ENCODE results near the gene UCK1.
"Not testable (repeated sequence)": the region's sequence is repeated elsewhere in the genome, so short reads cannot be mapped to it uniquely, and the experiment has no call there.

UCK1 gene

DNA sequence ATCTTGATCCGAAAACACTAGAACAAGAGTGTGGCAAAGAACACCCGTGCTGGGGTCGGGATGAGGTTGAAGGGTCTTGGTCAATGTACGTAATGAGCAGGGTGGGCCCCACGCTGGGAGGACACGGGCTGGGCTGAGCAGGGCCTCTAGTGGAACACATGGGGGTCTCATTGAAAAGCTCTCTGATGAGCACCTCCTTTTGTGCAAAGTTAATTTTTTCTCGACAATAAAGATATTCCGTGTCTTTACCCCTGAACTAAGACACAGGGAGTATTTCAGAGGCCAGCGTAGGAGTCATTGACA is 8.0 kb downstream of the UCK1 start:
- DNase-seq: no peak

DNA sequence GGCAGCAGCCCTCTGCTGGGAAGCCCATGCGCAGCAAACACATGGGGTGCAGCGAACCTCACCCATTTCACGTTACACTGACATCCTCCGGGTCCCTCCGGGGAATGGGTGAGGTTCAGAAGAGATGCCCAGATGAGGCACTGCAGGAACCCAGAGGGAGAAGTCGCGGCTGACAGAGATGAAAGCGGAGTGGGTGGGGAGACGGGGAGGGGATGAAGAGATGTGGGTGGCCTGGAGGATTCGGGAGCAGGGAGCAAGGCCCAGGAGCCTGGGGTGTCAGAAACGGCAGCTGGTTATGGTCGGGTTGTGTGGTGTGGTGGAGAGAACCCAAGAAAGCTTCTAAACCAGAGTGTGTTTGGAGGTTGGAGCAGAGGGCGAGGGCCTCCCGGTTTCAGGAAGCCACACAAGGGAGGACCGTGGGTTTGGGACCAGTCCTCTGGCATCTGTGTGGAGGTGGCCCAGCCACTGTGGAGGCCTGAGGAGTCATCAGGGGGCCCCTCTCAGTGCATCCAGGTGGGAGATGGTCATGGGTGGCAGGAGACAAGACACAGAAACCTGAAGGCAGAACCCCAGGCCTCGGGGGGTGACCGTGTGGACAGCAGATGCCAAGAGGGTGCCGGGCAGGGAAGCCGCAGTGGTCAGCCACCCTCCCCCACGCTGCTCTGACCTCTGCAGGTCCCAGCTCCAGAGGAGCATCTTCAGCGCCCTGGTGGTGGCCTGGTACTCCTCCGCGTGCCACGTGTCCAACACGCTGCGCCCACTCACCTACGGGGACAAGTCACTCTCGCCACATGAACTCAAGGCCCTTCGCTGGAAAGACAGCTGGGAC is 8.6 kb downstream of the UCK1 start:
- no peak for DNase-seq

DNA sequence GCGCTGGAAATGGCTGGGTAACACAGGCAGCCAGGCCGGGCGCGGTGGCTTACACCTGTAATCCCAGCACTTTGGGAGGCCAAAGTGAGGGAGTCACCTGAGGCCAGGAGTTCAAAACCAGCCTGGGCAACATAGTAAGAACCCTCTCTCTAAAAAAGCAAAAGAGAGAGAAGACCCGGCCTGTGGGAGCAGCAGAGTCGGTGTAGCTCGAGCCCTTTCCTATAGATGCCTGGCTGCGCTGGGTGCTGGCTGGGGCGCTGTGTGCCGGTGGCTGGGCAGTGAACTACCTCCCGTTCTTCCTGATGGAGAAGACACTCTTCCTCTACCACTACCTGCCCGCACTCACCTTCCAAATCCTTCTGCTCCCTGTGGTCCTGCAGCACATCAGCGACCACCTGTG is 9.2 kb downstream of the UCK1 start:
- DNase-seq: no peak

DNA sequence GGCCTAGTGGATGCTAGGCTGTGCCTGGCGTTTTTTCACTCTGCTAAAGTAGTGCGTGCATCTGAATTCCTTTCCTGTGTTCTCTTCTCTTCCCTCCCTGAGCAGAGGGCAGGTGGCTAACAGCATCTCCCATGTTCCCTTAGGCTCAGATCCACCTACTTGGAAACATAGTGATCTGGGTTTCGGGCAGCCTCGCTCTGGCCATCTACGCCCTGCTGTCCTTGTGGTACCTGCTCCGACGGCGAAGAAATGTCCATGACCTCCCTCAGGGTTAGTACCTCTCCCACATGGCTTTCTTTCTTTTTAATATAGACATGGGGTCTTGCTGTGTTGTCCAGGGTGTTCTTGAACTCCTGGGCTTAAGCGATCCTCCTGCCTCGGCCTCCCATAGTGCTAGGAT is 9.9 kb downstream of the UCK1 start:
- DNase-seq: no peak

DNA sequence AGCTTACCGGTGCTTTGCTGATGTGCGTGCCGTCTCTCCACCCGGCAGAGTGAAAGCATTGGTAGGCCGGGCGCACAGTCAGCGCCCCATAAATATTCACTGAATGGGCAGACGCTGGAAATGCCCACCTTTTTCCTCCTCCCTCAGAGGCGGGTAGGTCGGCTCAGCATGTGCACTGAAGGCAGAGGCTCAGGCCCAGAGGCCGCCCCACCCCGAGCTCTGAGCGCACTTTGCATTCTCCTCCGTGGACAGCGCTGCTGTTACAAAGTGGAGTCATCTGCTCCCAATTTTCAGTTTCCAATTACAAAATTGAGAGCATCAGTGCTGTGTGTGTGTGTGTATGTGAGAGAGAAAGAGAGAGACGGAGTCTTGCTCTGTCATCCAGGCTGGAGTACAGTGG is 10.6 kb downstream of the UCK1 start:
- DNase-seq: no peak

DNA sequence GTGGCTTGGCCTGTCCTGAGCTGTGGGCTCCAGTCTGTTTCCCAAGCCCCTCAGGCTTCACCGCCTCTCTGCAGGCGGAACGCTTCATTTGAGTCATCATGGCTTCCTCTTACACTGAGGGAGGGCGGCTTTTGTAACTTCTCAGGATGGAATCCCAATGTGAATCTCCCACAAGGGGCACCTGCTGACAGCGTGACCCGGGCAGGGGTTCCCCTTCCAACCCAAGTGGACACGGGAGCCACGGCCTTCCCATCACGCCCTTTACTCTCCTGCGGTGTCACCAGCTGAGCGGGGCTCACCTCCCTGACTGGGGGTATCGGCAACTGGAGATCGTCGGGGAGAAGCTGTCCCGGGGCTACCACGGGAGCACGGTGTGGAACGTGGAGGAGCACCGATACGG is 12.5 kb downstream of the UCK1 start:
- no peak for DNase-seq

DNA sequence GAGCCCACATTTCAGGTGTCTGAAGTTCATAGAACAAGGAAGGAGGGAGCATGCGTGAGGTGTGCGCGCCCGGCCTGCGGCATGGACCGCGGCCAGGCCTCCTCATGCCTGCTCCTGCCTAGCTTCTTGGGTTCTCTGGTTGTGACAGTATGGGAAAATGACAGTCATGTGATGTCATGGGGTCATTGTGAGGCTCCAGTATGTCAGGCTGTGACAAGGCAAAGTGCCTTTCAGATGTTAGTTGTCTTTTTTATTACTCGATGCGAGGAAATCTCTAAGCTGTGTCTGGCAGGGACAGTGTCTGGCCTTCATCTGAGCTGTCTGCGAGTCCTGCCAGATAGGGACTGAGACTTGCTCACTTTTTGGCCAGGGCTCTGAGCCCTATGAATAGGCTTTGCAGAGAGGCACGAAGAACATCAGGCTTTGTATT is 13.3 kb downstream of the UCK1 start:
- no peak for DNase-seq

DNA sequence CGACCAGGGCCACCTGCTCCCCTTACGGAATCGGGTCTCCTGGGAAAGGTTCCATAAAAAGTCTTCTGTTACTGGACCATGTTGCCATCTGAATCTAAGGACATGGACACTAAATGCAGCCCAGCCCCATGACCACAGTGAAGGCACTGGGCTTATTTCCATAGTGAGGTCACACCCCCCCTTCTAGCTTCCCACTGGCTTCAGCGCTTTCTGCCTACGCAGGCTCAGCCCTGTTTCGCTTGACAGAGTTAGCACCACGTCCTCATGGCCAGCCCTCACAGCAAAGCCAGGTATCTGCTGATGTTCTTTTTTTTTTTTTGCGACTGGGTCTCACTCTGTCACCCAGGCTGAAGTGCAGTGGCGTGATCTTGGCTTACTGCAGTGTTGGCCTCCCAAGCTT is 14.1 kb downstream of the UCK1 start:
- DNase-seq: no peak

DNA sequence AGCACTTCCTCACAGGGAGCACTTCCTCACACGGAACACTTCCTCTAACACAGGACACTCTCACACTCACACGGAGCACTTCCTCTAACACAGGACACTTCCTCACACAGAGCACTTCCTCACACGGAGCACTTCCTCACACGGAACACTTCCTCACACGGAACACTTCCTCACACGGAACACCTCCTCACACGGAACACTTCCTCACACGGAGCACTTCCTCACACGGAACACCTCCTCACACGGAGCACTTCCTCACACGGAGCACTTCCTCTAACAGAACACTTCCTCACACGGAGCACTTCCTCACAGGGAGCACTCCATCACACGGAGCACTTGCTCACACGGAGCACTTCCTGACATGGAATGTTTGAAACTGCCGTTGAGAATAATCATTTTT is 15.0 kb downstream of the UCK1 start:
- DNase-seq: no peak

DNA sequence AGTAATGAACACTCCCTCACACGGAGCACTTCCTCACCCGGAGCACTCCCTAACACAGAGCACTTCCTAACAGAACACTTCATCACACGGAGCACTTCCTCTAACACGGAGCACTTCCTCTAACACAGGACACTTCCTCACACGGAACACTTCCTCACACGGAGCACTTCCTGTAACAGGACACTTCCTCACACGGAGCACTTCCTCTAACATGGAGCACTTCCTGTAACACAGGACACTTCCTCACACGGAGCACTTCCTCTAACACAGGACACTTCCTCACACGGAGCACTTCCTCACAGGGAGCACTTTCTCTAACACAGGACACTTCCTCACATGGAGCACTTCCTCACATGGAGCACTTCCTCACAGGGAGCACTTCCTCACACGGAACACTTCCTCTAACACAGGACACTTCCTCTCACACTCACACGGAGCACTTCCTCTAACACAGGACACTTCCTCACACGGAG is 15.5 kb downstream of the UCK1 start:
- not testable (repeated sequence) for DNase-seq

DNA sequence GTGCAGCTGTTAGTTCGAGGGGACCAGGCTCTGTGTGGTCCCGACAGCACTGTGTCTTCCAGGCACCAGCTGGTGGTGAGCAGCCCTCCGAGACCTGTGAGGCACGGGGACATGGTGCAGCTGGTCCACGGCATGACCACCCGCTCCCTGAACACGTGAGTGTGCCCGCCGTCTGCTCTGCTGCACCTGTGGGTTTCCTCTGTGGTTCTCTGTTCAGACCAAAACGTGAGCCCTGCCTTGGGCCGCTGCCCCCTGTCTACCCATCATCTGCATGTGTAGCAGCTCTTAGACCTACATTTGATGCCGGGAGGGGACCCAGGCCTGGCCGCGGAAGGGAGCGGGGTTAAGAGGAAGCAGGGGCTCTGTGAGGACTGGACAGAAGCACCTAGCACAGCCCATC is 17.9 kb downstream of the UCK1 start:
- no peak for DNase-seq

DNA sequence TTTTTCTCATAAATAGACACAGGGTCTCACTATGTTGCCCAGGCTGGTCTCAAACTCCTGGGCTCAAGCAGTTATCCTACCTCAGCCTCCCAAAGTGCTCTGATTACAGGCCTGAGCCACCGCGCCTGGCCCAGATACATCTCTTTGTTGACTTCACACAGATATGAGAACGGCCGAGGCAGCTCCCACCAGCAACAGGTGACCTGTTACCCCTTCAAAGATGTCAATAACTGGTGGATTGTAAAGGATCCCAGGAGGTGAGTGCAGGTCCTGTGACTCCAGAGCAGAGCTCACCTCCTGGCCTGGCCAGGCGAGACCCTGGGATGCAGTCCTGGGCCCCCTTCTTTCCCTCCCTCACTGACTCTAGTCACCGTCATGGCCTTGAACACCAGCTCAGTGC is 19.2 kb downstream of the UCK1 start:
- DNase-seq: no peak

DNA sequence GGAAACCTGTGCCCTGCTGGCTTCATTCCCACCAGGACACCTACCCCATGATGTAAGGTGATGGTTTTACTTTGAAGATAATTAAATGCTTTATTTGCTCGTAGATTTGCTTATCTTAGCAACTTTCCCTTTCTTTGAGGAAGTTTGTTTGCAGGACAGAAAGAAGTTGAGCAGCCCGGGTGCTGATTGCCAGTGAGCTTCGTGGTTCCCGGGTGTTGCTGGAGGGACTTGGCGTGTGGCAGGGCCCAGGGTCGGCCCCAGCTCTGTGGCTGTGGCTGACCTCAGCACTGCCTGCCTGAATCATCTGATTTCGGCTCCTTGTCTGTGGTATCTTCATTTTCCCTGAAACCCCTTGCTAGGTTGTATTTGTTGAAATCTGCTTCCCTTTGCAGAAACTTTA is 19.6 kb downstream of the UCK1 start:
- no peak for DNase-seq

DNA sequence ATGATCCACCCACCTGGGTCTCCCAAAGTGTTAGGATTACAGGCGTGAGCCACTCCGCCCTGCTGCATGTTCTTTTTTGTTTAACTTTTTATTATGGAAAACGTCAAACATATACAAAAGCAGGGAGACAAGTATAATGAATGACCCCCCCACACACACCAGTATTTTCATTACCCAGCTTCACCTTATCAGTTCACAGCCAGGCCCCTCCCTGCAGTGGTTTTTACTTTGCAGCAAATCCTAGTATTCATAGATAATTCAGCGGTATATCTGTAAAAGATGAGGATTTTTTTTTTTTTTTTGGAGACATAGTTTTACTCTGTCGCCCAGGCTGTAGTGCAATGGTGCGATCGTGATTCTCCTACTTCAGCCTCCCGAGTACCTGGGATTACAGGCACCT is 26.1 kb downstream of the UCK1 start:
- no peak for DNase-seq

DNA sequence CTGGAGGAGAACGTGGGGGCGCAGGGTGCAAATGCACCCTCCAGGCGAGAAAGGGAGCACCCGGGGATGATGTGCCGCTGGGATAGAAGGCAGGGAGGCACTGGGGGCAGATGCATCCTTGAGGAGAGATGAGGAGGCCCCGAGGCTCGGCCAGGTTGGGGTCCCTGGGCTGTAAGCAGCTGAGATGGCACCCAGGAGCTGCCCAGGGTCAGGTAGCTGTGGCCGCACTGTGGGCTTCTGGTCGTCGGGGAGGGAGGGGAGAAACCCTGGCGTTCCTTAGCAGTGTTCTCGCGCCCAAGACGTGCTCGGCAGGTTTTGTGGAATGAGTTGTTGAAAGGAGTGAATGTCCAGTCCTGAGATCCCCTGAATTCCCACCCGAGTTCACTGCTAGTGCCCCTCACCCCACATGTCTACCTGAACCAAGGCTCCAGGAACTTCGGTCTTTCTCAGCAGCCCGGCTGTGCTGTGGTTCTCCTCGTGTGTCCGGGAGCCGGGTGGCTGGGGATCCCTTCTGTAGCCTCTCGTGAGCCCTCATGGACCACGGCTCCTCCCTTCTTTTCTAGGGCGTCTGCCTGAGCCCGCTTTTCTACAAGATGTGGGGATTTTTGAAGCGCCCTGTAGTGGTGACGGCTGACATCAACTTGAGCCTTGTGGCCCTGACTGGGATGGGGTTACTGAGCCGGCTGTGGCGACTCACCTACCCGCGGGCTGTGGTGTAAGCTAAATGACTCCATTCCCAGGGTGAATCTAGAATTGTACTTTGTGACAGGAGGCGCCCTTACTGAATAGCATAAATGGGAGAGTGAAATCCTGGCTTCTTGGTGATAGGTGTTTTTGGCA is 27.2 kb downstream of the UCK1 start:
- DNase-seq: peak; percentile 65 to 68

DNA sequence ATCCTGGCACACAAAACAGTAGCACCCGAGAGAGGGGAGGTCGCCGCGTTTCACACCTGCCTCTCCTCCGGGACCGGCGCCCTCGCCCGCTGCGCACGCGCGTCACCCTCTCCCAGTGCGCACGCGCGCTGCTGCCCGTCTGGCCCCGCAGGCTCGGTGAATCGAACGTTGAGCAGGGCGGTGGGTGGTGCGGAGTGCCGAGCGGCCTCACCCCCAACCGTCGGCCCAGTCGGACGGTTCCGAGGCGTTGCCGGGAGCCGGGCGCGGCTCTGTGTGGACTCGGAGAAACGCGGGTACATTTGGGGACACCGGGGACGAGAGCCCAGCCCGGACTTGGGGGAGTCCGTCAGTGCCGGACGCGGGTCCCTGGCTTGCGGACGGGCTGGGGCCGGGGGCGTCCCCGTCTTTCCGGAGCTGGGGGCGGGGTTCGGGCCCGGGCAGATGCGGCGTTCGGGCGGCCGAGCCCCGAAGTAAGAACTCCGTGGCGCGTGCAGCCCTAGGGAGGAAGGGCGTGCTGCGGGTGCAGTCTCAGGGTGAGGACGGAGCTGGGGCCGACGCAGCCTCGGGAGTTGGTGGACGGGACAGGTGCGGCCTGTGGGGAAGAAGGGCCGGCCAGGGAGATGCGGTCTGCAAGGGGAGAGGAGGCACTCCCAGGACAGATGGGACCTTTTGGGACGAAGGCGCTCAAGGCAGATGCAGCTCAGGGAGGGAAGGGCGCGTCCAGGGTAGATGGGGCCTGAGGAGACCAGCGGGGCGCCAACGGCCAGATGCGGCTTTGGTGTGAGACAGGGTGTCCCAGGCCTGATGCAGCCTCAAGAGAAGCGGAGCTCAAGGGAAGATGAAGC is 28.1 kb downstream of the UCK1 start, which contains the start of gene POMT1:
TSS of gene POMT1 (plus strand) at position 138 of the 845 bp plus-strand sequence. CDS start 1,301 bp downstream, outside the sequence.
- DNase-seq: peak; percentile 80 to 87

DNA sequence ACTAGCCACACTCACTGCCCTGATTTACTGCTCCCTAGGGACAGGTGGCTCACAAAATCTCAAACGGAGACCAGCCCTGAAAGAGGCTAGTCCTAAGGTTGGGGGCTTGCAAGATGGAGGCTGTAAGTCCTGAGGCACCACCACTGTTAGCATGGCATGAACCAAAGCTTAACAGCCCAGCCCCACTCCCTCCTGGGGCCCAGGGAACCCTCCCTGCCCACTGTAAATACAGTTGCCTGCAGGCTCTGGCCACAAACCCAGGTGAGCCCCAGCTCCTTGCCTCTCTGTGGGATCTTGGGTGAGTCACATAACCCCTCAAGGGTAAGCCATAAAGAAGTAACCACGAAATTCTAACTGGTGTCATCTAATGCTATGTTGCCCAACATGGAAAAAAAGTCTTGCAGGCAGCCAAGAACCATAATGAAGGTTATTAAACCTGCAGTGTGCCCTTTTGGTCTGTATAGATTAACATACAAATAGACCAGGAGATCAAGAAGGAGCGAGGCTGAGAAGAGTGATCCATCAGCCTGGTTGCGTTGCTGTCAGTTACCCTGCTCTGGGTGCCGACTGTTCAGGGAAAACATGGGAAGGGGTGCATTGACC is 30.0 kb downstream of the UCK1 start:
- DNase-seq: peak; percentile 41 to 48

DNA sequence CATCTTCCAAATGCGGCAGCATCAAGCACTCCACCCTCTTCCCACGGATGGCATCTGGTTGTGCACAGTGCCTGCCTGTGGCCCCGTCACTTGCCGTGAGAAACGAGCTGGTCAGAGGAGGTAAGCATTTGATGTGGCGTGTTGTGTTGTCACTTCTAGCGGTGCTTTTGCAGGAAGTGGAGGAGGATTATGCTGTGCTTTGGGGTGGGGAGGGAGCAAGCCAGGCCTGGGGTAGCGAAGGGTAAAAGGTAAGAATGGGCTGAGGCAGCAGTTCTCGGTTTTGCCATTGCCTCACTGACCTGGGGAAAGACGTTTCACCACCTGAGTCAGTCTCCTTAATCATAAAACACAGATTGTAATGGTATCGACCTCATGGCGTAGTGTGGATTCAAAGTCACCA is 30.7 kb downstream of the UCK1 start:
- DNase-seq: peak; percentile 56 to 60

DNA sequence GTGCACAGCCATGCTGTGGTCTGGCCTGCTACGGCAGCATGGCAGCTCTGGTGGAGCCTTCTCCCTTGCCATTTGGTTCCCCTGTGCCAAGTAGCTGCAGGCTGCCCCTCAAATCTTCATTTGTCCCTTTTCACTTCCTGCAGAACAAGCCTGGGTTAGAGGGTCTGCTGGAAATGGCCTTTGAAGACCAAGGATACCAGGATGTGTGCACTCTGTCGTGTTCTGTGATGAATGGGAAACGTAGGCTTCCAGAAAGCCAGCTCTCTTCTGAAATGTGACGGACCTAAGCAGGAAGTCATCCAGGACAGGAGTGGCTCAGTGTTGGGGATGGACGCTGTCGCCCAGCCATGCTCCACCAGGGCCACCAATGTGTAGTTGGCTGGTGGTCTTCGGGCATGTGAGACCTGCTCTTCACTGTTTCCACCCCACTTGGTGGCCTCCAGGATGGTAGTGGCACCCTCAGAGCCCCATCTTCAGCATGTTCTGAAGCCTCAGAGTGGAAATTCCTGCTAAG is 31.8 kb downstream of the UCK1 start:
- no peak for DNase-seq

DNA sequence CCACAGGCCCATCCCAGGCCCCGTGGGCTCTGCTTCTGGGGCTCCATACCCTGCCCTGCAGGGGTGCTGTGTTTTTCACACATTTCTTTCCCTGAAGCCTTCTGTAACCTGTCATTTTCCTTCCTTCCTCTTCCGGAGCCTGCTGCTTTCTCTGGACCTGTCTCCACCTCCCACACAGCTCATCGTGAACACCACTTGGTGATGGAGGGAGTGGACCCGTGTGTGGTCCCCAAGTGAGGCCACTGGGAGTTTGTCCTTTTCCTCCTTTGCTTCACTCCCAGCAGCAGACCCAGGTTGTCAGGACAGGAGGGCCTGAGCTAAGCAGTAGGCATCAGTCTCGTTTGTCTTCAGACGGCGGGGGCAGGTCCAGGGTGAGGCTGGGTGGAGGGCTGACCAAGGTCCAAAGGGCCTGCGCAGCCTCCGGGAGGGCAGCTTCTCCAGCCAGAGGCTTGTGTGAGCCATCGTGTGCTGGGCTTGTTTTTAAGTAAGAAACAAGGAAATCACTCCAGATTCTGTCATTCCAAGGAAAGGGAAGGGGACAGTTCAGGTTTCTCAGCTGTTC is 34.1 kb downstream of the UCK1 start:
- DNase-seq: no peak

DNA sequence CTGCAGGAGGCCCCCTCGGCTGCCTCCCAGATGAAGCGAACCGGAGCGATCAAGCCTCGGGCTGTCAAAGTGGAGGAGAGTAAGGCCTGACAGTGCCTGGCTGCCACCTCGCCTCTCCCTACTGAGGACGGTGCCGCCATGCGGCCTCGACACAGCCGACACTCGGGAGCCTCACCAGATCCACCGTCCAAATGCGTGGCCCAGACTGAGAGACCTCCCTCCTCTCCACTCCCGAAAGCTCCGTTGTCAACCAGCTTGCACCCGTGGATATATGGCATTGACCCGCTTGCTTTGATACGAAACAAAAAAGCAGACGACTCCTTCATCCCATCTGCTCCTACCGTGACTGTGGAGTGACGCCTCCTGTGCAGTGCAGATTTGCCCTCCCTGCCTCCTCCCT is 35.3 kb downstream of the UCK1 start:
- no peak for DNase-seq

DNA sequence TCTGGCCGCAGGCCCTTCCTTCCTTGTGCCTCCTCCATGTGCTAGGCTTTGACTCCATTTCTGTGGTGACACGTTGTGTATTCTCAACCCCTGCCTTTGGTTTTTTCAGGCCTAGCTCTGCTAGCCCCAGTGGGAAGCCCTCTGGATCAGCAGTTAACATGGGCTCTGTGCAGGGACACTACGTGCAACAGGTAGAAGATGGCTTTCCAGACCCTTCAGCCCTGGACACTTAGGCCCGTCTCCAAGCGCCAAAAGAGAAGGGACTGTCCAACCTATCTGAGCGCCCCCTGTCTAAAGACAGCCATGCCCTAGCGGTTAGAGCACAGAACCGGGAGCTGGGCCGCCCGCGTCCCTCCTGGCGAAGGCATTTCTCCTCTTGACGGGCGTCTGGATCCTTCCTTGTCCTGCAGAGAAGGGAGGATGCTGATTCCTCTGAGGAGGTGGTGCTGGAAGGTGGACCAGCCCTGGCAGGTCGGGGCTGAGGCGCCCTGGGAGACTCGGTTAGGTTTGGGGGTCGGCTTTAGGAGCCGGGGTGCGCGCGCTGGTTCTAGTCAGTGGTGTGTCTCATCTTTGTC is 36.7 kb downstream of the UCK1 start:
- DNase-seq: no peak

All from stimulated activated CD4-positive, alpha-beta T cell treated with anti-CD3 and anti-CD28 coated beads, Interleukin-2, amount 100 ng/mL, for 48 hours (primary cell).